ENCODE measurements around the gene GHRH.

The GHRH gene

GRCh38 chr20:37237656-37238055 lies 24.0 kb downstream of the GHRH start:
- DNase-seq (ENCODE audit: low read depth) = no peak

GRCh38 chr20:37236462-37236861 lies 25.2 kb downstream of the GHRH start:
- no peak for DNase-seq (ENCODE audit: low read depth)

GRCh38 chr20:37235065-37235464 lies 26.5 kb downstream of the GHRH start:
- DNase-seq (ENCODE audit: low read depth) = no peak

- no peak for DNase-seq (ENCODE audit: low read depth)
Observed at GRCh38 chr20:37234254-37234581, 27.4 kb downstream of the GHRH start.

- DNase-seq (ENCODE audit: low read depth) = no peak
Observed at GRCh38 chr20:37233548-37234253, 27.9 kb downstream of the GHRH start.

- no peak for DNase-seq (ENCODE audit: low read depth)
Observed at GRCh38 chr20:37231947-37232630, 29.5 kb downstream of the GHRH start.

DNA sequence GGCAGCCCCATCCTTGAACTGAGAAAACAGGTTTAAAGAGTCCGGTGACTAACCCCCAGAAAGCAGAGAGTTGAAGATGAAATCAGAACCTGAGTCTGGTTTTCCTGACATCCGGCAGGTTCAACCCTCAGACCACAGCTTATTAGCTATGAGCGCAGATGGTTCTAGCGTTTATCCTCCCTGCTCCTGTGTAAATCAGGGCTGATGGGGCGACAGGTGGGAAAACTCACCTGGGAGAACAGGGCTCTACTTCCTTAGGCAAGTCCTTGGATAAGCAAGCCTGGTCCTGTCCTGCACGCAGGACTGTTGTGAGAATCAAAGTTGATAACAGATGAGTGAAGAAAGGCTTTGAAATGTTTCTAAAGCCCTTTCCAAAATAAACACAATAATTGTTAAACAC lies 31.4 kb downstream of the GHRH start:
- DNase-seq (ENCODE audit: low read depth) = no peak

GRCh38 chr20:37229357-37229756 lies 32.3 kb downstream of the GHRH start:
- DNase-seq (ENCODE audit: low read depth) = no peak

- no peak for DNase-seq (ENCODE audit: low read depth)
Observed at GRCh38 chr20:37228656-37229055, 33.0 kb downstream of the GHRH start.

- no peak for DNase-seq (ENCODE audit: low read depth)
Observed at GRCh38 chr20:37228082-37228481, 33.5 kb downstream of the GHRH start.

- no peak for DNase-seq (ENCODE audit: low read depth)
Observed at GRCh38 chr20:37226889-37227288, 34.7 kb downstream of the GHRH start.

DNA sequence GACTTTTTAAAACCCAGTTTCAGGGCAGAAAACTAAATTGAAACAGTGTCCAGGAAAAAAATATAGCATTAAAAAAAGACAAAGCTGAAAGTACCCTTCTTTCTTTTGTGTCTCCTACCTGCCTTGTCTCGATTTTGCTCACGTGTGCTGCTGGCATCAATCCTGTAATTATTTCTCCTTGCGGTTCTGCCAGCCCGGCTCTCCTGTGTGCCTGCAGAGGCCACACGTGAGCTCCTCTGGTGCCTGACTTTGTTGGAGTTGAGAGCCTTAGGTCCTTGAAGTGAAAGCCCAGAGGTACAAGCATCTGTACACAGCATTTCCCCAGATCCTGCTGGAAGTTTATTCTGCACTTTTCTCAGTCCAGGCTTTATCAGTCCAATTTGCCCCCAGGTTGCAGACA lies 36.5 kb downstream of the GHRH start:
- no peak for DNase-seq (ENCODE audit: low read depth)

- DNase-seq (ENCODE audit: low read depth) = no peak
Observed at GRCh38 chr20:37223053-37223452, 38.6 kb downstream of the GHRH start.

GRCh38 chr20:37222086-37222485 lies 39.5 kb downstream of the GHRH start:
- DNase-seq (ENCODE audit: low read depth) = no peak

DNA sequence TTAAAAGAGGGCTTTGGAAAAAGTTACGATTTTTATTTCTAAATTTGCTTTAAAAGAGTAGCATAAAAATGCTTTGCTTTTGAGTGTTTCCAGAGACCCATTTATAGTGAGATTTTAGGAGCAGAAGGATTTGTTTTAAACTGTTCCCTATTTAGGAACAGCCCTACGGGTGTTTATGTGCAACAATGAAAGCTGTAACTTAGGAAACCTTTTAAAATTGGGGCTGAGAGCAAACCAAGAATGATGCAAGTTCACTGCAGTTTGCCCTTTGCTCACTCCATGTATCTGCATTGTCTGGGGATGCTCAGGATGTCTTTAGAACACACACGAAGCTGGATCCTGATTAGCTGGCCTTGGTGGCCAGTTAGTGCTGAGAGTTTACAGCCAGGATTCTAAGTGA lies 40.9 kb downstream of the GHRH start:
- no peak for DNase-seq (ENCODE audit: low read depth)

DNA sequence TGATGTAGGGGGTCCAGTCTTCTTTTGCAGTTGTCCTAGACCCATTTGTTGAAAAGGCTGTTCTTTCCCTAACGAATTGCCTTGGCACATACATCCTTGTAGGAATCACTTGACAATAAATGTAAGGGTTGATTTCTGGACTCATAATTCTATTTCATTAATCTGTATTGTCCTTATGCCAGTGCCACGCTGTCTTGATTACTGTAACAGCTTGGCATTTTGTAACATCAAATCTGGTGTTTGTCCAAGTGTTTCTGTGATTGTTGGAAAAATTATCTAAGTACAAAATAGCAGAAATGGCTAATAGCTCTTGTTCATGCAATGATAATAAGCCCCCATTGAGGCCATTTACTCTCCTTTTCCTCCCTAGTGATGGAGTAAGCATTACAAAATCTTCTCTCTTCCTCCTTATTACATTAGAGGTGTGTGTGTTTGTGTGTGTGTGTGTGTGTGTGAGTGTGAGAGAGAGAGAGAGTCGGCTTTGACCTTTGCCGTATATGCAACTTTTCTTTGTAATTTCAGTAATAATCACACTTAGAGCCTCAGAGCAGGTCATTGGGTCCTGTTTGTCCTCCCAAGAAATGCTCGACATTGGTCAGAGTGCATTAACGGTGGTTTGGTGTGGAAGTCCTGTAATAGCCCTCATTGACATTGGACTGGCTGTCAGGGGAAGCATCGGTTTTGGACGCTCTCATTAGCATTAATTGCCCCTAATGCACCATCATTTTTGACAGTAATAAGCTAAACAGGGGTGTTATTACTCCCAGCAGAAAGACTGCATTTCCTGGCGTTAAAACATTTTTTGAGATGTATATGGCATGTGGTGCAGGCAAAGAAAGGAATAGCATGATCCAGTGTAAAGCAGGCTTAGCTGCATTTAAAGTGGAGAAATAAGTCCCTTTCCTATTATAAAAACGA lies 41.6 kb downstream of the GHRH start:
- DNase-seq (ENCODE audit: low read depth) = no peak

- DNase-seq (ENCODE audit: low read depth) = no peak
Observed at GRCh38 chr20:37218976-37219375, 42.6 kb downstream of the GHRH start.

GRCh38 chr20:37218441-37218840 lies 43.2 kb downstream of the GHRH start:
- DNase-seq (ENCODE audit: low read depth) = no peak

- DNase-seq (ENCODE audit: low read depth) = no peak
Observed at GRCh38 chr20:37209661-37210314, 51.8 kb downstream of the GHRH start.

- no peak for DNase-seq (ENCODE audit: low read depth)
Observed at GRCh38 chr20:37209193-37209592, 52.4 kb downstream of the GHRH start.

- no peak for DNase-seq (ENCODE audit: low read depth)
Observed at GRCh38 chr20:37207171-37207570, 54.4 kb downstream of the GHRH start.

- no peak for DNase-seq (ENCODE audit: low read depth)
Observed at GRCh38 chr20:37205794-37206193, 55.8 kb downstream of the GHRH start.

All from activated T-helper 1 cell treated with Interleukin-2 at 50 U/mL for 16 hours (primary cell).